ENCODE data around the gene ERMN. TPM values are rescaled to one million over a fixed set of nuclear protein-coding genes. Genes with fewer than 3 reads are reported as not detected.

Gene ERMN
- total RNA-seq, 1 donor from 2014 or later = not detected

- no peaks in the 10 kb centered on the region for H3K36me3 Mint-ChIP-seq (ENCODE audit: insufficient read depth)
- no peaks in the 10 kb centered on the region for H3K4me1 Mint-ChIP-seq (ENCODE audit: low read depth)
- no peak for DNase-seq (ENCODE audit: low spot score, unreplicated experiment)
- no peak overlapping the region for H3K4me3 Mint-ChIP-seq (ENCODE audit: low read depth)
- H3K9me3 Mint-ChIP-seq (ENCODE audit: low read depth) = no peaks in the 10 kb centered on the region
- TF ChIP-seq, protein P1, sequence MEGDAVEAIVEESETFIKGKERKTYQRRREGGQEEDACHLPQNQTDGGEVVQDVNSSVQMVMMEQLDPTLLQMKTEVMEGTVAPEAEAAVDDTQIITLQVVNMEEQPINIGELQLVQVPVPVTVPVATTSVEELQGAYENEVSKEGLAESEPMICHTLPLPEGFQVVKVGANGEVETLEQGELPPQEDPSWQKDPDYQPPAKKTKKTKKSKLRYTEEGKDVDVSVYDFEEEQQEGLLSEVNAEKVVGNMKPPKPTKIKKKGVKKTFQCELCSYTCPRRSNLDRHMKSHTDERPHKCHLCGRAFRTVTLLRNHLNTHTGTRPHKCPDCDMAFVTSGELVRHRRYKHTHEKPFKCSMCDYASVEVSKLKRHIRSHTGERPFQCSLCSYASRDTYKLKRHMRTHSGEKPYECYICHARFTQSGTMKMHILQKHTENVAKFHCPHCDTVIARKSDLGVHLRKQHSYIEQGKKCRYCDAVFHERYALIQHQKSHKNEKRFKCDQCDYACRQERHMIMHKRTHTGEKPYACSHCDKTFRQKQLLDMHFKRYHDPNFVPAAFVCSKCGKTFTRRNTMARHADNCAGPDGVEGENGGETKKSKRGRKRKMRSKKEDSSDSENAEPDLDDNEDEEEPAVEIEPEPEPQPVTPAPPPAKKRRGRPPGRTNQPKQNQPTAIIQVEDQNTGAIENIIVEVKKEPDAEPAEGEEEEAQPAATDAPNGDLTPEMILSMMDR (IDR thresholded peaks at IDR 0.05; ENCODE audit: unreplicated experiment) = no peak
- no peak overlapping the region for H3K27ac Mint-ChIP-seq
- H3K27me3 Mint-ChIP-seq = no peaks in the 10 kb centered on the region
Observed at GRCh38 chr2:157312866-157313486, 12.6 kb downstream of the ERMN start.

- H3K27ac Mint-ChIP-seq = no peak overlapping the region
- H3K4me3 Mint-ChIP-seq (ENCODE audit: low read depth) = no peak overlapping the region
- no peaks in the 10 kb centered on the region for H3K4me1 Mint-ChIP-seq (ENCODE audit: low read depth)
- no peaks in the 10 kb centered on the region for H3K27me3 Mint-ChIP-seq
- TF ChIP-seq, protein P1 (IDR thresholded peaks at IDR 0.05; ENCODE audit: unreplicated experiment) = no peak
- no peaks in the 10 kb centered on the region for H3K36me3 Mint-ChIP-seq (ENCODE audit: insufficient read depth)
- DNase-seq (ENCODE audit: low spot score, unreplicated experiment) = no peak
- no peaks in the 10 kb centered on the region for H3K9me3 Mint-ChIP-seq (ENCODE audit: low read depth)
Observed at GRCh38 chr2:157311706-157312105, 13.9 kb downstream of the ERMN start.

DNA sequence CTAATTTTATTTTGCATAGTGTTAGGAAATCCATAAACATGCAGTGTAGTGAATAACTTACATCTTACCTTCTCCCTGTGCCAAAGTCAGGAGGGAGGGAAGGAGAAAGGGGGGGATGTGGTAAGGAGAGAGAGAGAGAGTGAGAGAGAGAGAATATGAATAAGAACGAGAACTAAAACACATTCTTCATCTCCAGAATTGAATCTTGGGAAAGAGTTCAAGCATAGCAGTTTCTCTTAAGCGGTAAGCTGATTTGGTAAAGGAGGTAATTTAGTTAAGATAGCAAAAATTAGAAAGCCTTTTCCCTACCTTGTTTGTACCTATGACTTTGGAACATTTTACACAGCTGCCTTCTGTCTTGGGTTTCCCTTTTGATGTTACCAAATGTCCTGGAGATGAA, 15.7 kb downstream of the ERMN start:
- Mint-ChIP-seq H3K4me1 (ENCODE audit: low read depth) (no peaks in the 10 kb centered on the region), H3K27ac (no peak overlapping the region), H3K4me3 (ENCODE audit: low read depth) (no peak overlapping the region), H3K36me3 (ENCODE audit: insufficient read depth) (no peaks in the 10 kb centered on the region), H3K9me3 (ENCODE audit: low read depth) (no peaks in the 10 kb centered on the region), H3K27me3 (no peaks in the 10 kb centered on the region)
- TF ChIP-seq, protein P1 (IDR thresholded peaks at IDR 0.05; ENCODE audit: unreplicated experiment) = no peak
- DNase-seq (ENCODE audit: low spot score, unreplicated experiment) = no peak

- Mint-ChIP-seq H3K9me3 (ENCODE audit: low read depth) (no peaks in the 10 kb centered on the region), H3K4me3 (ENCODE audit: low read depth) (no peak overlapping the region), H3K27ac (no peak overlapping the region), H3K27me3 (peaks cover 7% of the 10 kb centered on the region), H3K4me1 (ENCODE audit: low read depth) (no peaks in the 10 kb centered on the region), H3K36me3 (ENCODE audit: insufficient read depth) (no peaks in the 10 kb centered on the region)
- TF ChIP-seq, protein P1 (IDR thresholded peaks at IDR 0.05; ENCODE audit: unreplicated experiment) = no peak
- no peak for DNase-seq (ENCODE audit: low spot score, unreplicated experiment)
Observed at GRCh38 chr2:157307021-157307420, 18.6 kb downstream of the ERMN start.

DNA sequence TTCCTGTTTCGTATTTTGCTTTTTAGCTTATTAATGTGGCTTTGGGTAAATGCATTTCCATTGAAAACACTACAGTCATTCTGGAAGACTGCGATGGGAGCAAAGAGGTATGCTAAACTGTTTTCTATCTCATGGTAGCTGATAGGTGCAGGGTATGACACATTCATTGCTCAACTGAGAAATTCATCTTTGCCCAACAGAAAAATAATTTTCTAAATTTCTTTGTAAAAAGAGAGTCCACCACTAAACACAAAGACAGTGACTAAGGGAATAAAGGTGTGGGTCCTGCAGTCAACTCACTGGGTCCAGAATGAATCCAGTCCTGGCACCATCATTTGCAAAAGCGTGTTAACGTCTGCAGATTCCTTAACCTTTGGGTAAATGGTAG, 19.9 kb downstream of the ERMN start:
- Mint-ChIP-seq H3K4me1 (ENCODE audit: low read depth) (peaks cover 5% of the 10 kb centered on the region), H3K27me3 (peaks cover 7% of the 10 kb centered on the region), H3K9me3 (ENCODE audit: low read depth) (no peaks in the 10 kb centered on the region), H3K27ac (no peak overlapping the region), H3K36me3 (ENCODE audit: insufficient read depth) (no peaks in the 10 kb centered on the region), H3K4me3 (ENCODE audit: low read depth) (no peak overlapping the region)
- TF ChIP-seq, protein P1 (IDR thresholded peaks at IDR 0.05; ENCODE audit: unreplicated experiment) = no peak
- DNase-seq (ENCODE audit: low spot score, unreplicated experiment) = no peak

Data from progenitor cell of endocrine pancreas (in vitro differentiated cells).